HG02763 (cell line): ENCODE results near the gene NDEL1.

Source experiments
- ATAC-seq: cut with Tn5 transposase; IDR thresholded peaks from one replicate; pipeline ENCODE4 v1.9.1; 2021; ENCODE audit warnings: mild to moderate bottlenecking, moderate library complexity; ENCODE audit not compliant: unreplicated experiment

Gene NDEL1

GRCh38 chr17:8455665-8456209 is 20.1 kb downstream of the NDEL1 start:
- no peak for ATAC-seq

- no peak for ATAC-seq
These were observed 22.4 kb downstream of the NDEL1 start for GRCh38 chr17:8458128-8458527.

DNA sequence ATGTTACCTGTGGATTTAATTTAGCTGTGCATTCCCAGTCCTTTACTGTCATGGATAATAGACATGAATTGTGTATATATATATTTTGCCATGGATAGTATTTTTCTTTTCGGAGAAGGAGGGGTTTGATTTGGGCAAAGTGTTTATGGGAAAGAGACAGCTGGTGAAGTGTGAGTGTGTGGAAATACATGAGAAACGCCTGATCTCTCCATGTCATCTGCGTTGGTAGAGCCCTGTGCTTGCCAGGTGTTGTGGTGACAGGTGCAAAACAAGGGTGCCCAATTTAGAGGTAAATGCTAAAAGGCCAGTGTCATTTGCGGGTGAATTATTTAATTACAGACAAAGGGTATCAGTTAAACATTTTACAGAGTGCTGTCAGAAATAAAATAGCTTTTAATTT is 23.4 kb downstream of the NDEL1 start:
- ATAC-seq: no peak

GRCh38 chr17:8459831-8460230 is 24.1 kb downstream of the NDEL1 start:
- ATAC-seq: no peak

GRCh38 chr17:8462564-8462963 is 26.9 kb downstream of the NDEL1 start:
- ATAC-seq: no peak

- ATAC-seq: no peak
These were observed 27.4 kb downstream of the NDEL1 start for GRCh38 chr17:8463099-8463498.

- no peak for ATAC-seq
These were observed 29.3 kb downstream of the NDEL1 start for GRCh38 chr17:8464941-8465340.

GRCh38 chr17:8465356-8465755 is 29.7 kb downstream of the NDEL1 start:
- ATAC-seq: no peak

DNA sequence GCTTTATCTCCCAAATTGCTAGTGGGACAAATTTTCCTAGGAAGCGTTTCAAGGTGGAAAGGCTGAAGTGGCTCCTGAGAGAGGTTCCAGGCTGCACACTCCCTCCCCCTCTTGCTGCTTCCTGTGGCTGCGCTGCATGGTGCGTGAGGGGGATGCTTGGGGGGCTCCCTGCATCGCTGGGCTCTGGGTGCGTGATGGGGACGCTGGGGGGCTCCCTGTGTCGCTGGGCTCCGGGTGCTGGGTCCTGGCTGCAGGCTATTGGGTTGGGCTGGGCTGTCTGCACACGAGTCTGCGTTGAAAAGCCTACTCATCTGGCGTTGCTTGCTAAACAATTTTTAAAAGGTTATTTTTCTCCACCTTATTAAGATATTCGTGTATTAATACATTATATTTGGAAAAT is 30.1 kb downstream of the NDEL1 start:
- ATAC-seq: no peak

GRCh38 chr17:8466456-8466855 is 30.8 kb downstream of the NDEL1 start:
- no peak for ATAC-seq

DNA sequence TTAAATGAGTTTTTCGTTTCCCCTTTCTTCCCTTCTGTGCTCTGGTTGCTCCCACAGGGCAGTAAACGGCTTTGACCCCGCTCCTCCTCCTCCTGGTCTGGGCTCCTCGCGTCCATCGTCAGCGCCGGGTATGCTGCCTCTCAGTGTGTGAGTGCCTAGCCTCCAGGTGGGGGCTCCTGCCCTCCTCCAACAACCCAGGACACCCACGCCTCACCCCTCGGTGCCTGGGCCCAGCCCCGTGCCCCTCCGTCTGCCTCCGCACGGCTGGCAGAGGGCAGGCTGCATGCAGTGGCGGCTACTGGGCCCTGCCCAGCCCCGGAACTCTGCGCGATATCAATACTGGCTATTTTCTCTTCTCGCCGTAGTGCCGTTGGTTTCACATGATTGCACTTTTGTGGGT is 31.2 kb downstream of the NDEL1 start:
- no peak for ATAC-seq

GRCh38 chr17:8467527-8467926 is 31.8 kb downstream of the NDEL1 start:
- no peak for ATAC-seq

DNA sequence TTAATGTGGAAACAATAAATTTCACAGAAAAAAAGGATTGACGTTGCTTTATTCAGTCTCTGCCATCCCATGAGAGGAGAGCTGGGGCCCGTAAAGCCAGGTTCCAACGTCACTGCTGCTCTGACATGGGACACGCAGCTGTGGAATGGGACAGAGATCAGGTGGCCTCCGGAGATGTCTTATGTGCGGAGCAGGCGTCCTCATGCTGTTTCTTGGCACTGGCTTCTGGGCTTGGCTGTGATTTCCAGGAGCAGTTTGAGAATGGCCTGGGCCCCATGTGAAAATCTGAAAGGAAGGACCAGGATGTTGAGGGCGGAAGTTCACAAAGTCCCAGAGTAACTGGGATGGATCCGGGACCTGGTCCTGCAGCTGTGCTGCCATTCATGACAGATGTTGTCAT is 32.4 kb downstream of the NDEL1 start:
- no peak for ATAC-seq

- ATAC-seq: no peak
These were observed 33.3 kb downstream of the NDEL1 start for GRCh38 chr17:8468980-8469379.

DNA sequence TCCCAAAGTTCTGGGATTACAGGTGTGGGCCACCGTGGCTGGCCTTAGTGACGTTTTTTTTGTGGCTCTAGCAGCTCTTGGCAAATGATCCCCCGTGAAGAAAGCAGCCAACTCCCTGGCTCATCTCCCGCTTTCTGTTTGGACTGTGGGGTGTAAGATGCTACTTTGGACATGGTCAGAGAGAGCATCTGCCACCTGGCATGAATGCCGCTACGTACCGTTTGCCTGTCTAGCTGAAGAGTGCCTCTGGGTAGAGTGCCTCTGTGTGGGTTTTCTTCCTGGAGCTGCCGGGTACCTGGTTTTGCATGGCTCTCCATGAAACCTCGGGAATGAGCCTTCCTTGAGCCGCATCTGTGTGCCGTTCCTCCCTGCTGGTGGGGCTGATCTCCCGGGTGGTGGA is 34.3 kb downstream of the NDEL1 start:
- ATAC-seq: no peak

DNA sequence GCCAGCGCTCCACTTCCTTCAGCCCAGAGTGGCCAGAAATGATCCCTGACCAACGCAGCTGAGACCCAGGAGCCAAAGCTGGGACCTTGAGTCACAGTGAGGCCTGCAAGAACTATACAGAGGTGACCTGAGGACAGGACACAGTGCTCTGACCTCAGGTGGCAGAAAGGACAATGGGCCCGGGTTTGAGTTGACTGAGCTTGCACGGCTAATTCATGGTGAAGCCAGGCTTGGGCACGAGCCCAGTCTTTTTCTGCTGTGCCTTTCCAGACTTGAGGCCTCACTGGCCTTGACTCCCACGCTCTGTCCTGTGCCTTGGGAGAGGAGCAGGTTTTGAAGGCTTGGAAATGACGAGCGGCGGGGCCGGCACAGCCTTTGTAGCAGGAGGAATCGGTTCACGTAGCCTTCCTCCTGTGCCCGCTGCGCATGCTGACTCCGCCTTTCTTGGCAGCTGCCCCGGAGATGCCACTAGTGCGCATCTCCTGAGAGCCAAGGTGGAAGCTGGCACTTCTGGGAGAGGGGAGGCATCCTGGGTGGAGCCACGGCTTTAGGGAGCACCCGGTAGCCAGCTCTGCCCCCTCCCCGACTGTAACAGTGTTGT is 34.9 kb downstream of the NDEL1 start:
- no peak for ATAC-seq

- ATAC-seq: no peak
These were observed 37.0 kb downstream of the NDEL1 start for GRCh38 chr17:8472663-8473062.

DNA sequence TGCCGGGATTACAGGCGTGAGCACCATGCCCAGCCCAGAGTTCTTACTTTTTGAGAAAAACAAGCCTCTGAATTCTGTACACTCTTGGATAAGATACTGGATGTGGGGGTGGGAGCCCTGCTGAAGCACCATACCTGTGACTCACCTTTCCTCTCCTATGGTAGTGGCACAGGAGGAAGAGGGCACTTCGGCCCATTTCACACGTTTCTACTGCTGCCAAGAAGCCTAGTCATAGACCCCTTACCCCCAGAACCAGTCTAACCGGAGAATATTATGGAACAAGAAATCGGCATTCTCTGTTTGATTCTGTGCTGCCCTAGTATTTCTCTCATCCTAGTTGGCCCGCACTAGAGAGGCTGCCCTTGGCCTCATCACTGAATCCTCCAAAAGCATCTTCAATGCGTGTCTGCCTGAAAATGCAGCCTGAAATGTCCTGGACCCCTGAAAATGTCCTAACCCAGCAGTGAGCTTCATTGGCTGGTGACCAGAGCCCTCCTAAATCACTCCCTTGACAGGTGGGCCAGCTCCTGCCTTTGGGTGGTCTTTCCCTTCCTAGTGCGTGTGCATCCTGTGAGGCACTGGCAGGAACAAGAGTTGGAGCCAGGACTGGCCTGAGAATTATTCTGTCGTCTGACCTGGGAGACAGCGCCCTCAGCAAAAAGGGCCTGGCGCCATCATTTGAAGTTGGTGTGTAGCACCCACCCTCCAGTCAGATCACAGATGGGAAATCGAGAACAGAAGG is 37.9 kb downstream of the NDEL1 start:
- ATAC-seq: no peak

DNA sequence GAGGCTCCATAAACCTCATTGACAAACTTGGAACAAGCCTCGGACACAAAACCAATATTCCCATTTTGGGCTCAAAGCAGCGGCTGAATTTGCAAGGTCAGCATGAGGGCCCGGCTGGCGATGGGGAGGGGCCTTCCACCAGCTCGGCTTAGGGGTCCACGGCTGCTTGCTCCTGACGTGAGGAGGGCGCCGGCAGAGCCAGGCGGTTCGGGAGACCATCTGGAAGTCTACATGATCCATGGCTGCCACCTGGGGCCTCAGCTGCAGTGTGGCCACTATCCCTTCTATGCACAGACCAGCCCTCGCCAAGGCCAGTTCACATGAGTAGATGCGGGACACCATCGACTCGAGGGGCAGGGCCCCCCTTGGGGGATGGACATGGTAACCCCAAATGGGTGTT is 39.1 kb downstream of the NDEL1 start:
- no peak for ATAC-seq

- no peak for ATAC-seq
These were observed 39.5 kb downstream of the NDEL1 start for GRCh38 chr17:8475227-8475626.

- no peak for ATAC-seq
These were observed 40.1 kb downstream of the NDEL1 start for GRCh38 chr17:8475781-8476180.

DNA sequence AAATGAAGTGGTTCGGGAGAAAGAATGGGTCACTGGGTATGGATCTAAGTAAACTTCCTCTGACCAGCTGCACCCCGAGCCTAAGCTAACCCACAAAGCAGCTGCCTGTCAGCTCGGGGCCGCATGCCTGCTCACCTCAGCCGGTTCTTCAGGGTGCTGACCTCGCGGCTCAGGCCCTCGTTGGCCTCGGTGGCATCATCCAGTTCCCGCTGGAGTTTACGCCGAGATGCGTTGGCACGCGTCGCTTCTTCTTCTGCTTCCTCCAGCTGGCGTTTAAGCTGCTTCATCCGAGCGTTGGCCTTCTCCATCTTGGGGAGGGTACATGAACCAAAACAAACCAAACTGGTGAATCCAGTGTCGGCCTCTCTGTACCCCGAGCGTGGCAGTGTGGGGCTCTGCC is 41.1 kb downstream of the NDEL1 start:
- no peak for ATAC-seq

DNA sequence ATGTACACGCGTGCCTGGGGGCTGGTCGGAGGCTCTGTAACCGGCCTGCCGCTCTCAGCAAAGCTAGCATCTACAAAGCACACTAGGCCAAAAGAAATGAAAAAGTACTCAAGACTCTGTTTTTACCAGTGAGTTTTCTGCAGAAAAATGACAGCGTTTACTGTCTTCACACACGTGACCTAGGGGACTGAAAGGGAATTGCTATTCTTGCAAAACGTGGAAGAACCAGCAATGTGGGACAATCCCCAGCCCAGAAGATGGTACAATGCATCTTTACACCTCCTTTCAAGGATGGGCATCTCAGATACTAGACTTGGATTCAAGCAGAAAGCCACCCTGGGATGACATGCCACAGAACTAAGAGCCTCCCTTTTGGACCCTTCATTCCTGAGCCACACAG is 41.5 kb downstream of the NDEL1 start:
- no peak for ATAC-seq
